HCT116 (cell line): ENCODE data around the gene VTI1B.

Experiments
- CEBPB ChIP-seq: IDR thresholded peaks from 2 replicates; pipeline ENCODE4 v1.6.1; 2012; ENCODE audit warnings: low read depth
- CTCF ChIP-seq, 3 experiments: fragments of 200-600 bp in 1 of 3; sonication (generic) in 1 of 3; IDR thresholded peaks in 2 of 3; conservative IDR thresholded peaks in 1 of 3; 2 replicates each; pipeline ENCODE4 v1.5.1; 2012 to 2017; ENCODE audit warnings: low read depth in 2 of 3, low read length in 2 of 3, antibody characterized with exemption in 1 of 3, borderline replicate concordance in 1 of 3, control low read depth in 1 of 3, mild to moderate bottlenecking in 1 of 3, mixed read lengths in 1 of 3, mixed run types in 1 of 3, moderate library complexity in 1 of 3; ENCODE audit not compliant: insufficient read depth in 1 of 3
- EGR1 ChIP-seq: IDR thresholded peaks from 2 replicates; pipeline ENCODE4 v1.6.1; 2012; ENCODE audit warnings: low read depth
- EZH2 ChIP-seq: fragments of 200-600 bp; sonication (generic); IDR thresholded peaks from 2 replicates; pipeline ENCODE4 v1.6.1; 2017; ENCODE audit warnings: antibody characterized with exemption, mixed run types
- EZH2phosphoT487 ChIP-seq: fragments of 200-600 bp; IDR thresholded peaks from 2 replicates; pipeline ENCODE4 v1.6.1; 2018; ENCODE audit warnings: antibody characterized with exemption, borderline replicate concordance
- POLR2A ChIP-seq: IDR thresholded peaks from 2 replicates; pipeline ENCODE4 v1.7.0; 2011; ENCODE audit warnings: borderline replicate concordance; ENCODE audit not compliant: insufficient read depth, insufficient read length; ENCODE audit errors: extremely low read depth
- POLR2AphosphoS5 ChIP-seq: IDR thresholded peaks from 2 replicates; pipeline ENCODE4 v1.6.1; 2011; ENCODE audit warnings: mild to moderate bottlenecking, low read depth, low read length, moderate library complexity
- SIN3A ChIP-seq: IDR thresholded peaks from 2 replicates; pipeline ENCODE4 v1.6.1; 2012; ENCODE audit warnings: low read depth
- SP1 ChIP-seq: IDR thresholded peaks from 2 replicates; pipeline ENCODE4 v1.6.1; 2012; ENCODE audit warnings: low read depth
- TCF7L2 ChIP-seq: IDR thresholded peaks from 2 replicates; pipeline ENCODE4 v1.7.0; 2011; ENCODE audit warnings: borderline replicate concordance, inconsistent platforms; ENCODE audit not compliant: insufficient read depth, insufficient read length; ENCODE audit errors: extremely low read depth
- YY1 ChIP-seq: IDR thresholded peaks from 2 replicates; pipeline ENCODE4 v1.6.1; 2011; ENCODE audit warnings: low read length, low read depth, moderate library complexity, mild to moderate bottlenecking; ENCODE audit not compliant: insufficient replicate concordance; ENCODE audit errors: extremely low read depth
- ZFX ChIP-seq: fragments of 450-650 bp; IDR thresholded peaks from 2 replicates; pipeline ENCODE4 v1.6.1; 2017
- ZNF274 ChIP-seq: fragments of 200-500 bp; sonication (Bioruptor generic); IDR thresholded peaks from 2 replicates; pipeline ENCODE4 v1.6.1; 2014; ENCODE audit warnings: mild to moderate bottlenecking, low read depth, low read length, inconsistent platforms

GRCh38 chr14:67652189-67652588 lies 22.2 kb downstream of the VTI1B start:
- TF ChIP-seq SP1, result no peak
- no peak for TF ChIP-seq EZH2
- no peak for TF ChIP-seq CTCF (IDR thresholded peaks at IDR 0.05 in 2 of 3, conservative IDR thresholded peaks at IDR 0.05 in 1 of 3; ENCODE audit: borderline replicate concordance in 1 of 3, insufficient read depth in 1 of 3, low read depth in 2 of 3, low read length in 2 of 3)
- no peak for TF ChIP-seq POLR2A
- TF ChIP-seq POLR2AphosphoS5, result no peak
- no peak for TF ChIP-seq YY1
- TF ChIP-seq CEBPB, result no peak
- no peak for TF ChIP-seq EGR1
- TF ChIP-seq EZH2phosphoT487, result no peak
- no peak for TF ChIP-seq ZFX
- no peak for TF ChIP-seq TCF7L2
- no peak for TF ChIP-seq ZNF274
- TF ChIP-seq SIN3A, result no peak
